ENCODE measurements around the gene LSM8.
A peak's percentile ranks its signal among the peaks of the same experiment; 100 is the strongest.
"Not testable (repeated sequence)": the region's sequence is repeated elsewhere in the genome, so short reads cannot be mapped to it uniquely, and the experiment has no call there.

Gene LSM8

GRCh38 chr7:118202061-118202460 lies 18.1 kb downstream of the LSM8 start:
- DNase-seq (ENCODE audit: low read depth, low spot score) = no peak

GRCh38 chr7:118214051-118214832 lies 30.3 kb downstream of the LSM8 start:
- peak; percentile 52 for DNase-seq (ENCODE audit: low read depth, low spot score)

DNA sequence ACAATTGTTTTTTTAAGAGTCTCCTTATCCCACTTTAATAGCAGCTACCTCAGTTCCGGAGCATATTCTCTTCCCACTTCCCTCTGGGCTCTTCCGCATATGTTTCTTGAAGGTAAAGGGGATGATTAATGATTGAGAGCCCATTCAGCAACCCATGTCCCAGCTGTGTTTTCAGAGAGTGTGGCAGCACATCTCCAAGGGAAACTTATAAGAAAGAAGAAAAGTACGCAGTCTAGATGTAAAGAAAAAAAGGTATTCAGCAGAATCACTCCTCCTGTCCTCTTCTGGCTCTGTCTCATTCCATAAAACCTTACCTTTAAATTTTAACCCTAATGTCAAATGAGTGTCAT lies 30.8 kb downstream of the LSM8 start:
- DNase-seq (ENCODE audit: low read depth, low spot score) = no peak

GRCh38 chr7:118217210-118217619 lies 33.3 kb downstream of the LSM8 start:
- DNase-seq (ENCODE audit: low read depth, low spot score) = no peak

GRCh38 chr7:118218413-118219156 lies 34.6 kb downstream of the LSM8 start:
- DNase-seq (ENCODE audit: low read depth, low spot score) = no peak

GRCh38 chr7:118219157-118219512 lies 35.2 kb downstream of the LSM8 start:
- DNase-seq (ENCODE audit: low read depth, low spot score) = no peak

- DNase-seq (ENCODE audit: low read depth, low spot score) = no peak
Measured at GRCh38 chr7:118220583-118220982, 36.6 kb downstream of the LSM8 start.

- no peak for DNase-seq (ENCODE audit: low read depth, low spot score)
Measured at GRCh38 chr7:118222591-118222990, 38.6 kb downstream of the LSM8 start.

GRCh38 chr7:118224521-118224920 lies 40.6 kb downstream of the LSM8 start, which contains the start of gene ANKRD7:
Gene ANKRD7 (plus strand): TSS chr7:118224704. CDS start chr7:118224831, 127 bp downstream.
- no peak for DNase-seq (ENCODE audit: low read depth, low spot score)

- no peak for DNase-seq (ENCODE audit: low read depth, low spot score)
Measured at GRCh38 chr7:118232837-118233236, 48.9 kb downstream of the LSM8 start.

- DNase-seq (ENCODE audit: low read depth, low spot score) = no peak
Measured at GRCh38 chr7:118233799-118234198, 49.8 kb downstream of the LSM8 start.

- DNase-seq (ENCODE audit: low read depth, low spot score) = no peak
Measured at GRCh38 chr7:118239014-118239413, 55.0 kb downstream of the LSM8 start.

GRCh38 chr7:118240320-118240719 lies 56.4 kb downstream of the LSM8 start:
- not testable (repeated sequence) for DNase-seq (ENCODE audit: low read depth, low spot score)

Data from brain pericyte (primary cell).